C1 segment of cervical spinal cord (tissue), 14 donors: Measurements from ENCODE around the gene TERT.
"Not testable (repeated sequence)": the region's sequence is repeated elsewhere in the genome, so short reads cannot be mapped to it uniquely, and the experiment has no call there.

Experiments used
- DNase-seq, 14 donors: peaks; one replicate each; lab custom pipeline; 2025; lab: John Stamatoyannopoulos, UW

TERT gene

GRCh38 chr5:1278656-1279442 is 16.0 kb downstream of the TERT start:
- no peak for DNase-seq

GRCh38 chr5:1278216-1278615 is 16.7 kb downstream of the TERT start:
- DNase-seq = no peak

DNA sequence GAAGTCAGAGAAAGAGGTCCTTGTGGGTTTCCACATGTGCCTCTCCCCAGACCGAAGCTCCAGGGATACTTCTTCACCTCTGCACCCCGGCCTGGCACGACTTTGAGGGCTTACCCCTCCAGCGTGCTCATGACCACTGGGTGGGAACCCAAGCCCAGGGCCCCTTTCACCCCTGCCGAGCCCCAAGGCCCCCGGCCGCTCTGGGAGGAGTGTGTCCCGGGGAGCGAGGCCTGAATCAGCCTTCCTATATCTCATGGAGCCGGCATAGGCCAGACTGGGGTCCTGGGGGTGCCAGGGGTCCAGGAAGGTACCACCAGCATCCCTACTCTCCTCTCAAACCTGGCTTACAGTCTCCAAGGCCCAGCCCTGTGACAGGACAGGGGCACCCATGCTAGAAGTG is 17.1 kb downstream of the TERT start:
- DNase-seq = no peak

GRCh38 chr5:1277331-1277730 is 17.5 kb downstream of the TERT start:
- no peak for DNase-seq

DNA sequence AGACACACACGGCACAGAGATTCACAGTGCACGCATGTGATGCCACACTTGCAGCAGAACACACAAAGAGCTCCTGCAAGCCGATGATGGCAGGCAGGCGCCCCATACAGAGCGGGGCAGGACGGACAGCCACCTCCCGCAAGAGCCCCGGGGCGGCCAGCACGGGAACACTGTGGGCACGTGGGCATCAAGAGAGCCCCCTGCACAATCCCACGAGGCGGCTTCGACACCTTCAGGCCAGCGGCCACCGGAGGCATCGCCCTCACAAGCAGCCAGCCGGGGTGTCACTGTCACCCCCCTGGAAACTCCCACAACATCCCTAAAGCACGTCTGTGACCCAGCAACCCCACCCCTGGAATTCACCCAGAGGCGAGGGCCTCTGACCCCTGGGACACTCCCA is 17.9 kb downstream of the TERT start:
- no peak for DNase-seq

- DNase-seq = not testable (repeated sequence)
Measured at GRCh38 chr5:1275397-1276391, 19.2 kb downstream of the TERT start.

DNA sequence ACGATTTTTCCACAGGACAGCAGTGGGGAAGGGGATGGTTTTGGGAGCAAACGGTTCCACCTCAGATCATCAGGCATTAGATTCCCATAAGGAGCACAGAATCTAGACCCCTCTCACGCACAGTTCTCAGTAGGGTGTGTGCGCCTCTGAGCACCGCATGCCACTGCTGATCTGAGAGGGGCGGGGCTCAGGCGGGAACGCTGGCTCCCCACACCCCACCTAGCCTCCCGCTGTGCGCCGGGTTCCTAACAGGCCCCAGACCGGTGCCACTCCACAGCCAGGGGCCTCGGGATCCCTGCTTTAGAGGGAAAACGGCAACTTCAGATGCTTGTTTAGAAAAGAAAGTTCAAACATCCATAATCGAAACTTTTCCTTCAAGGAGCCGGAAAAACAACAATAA is 20.4 kb downstream of the TERT start:
- DNase-seq = no peak

- no peak for DNase-seq
Measured at GRCh38 chr5:1273745-1274144, 21.1 kb downstream of the TERT start.

DNA sequence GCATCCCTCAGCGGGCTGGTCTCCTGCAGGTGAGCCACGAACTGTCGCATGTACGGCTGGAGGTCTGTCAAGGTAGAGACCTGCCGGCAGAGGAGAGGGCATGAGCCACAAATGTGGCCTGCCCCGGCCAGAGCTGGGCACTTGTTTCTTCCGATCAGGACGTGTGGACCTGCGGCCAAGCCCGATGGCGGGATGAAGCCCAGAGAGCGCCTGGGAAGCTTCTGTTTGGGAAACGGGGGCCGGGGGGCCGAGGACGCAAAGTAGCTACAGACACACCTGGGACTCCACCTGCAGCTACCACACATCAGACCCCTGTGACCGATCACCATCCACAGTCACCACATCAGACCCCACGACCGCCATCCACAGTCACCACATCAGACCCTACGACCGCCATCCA is 22.7 kb downstream of the TERT start:
- no peak for DNase-seq

- no peak for DNase-seq
Measured at GRCh38 chr5:1270933-1271914, 23.6 kb downstream of the TERT start.

- DNase-seq = no peak
Measured at GRCh38 chr5:1270426-1270825, 24.4 kb downstream of the TERT start.

GRCh38 chr5:1268666-1269065 is 26.2 kb downstream of the TERT start:
- no peak for DNase-seq

GRCh38 chr5:1268056-1268455 is 26.8 kb downstream of the TERT start:
- no peak for DNase-seq

DNA sequence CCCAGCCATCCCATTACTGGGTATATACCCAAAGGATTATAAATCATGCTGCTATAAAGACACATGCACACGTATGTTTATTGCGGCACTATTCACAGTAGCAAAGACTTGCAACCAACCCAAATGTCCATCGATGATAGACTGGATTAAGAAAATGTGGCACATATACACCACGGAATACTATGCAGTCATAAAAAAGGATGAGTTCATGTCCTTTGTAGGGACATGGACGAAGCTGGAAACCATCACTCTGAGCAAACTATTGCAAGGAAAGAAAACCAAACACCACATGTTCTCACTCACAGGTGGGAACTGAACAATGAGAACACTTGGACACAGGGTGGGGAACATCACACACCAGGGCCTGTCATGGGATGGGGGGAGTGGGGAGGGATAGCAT is 27.4 kb downstream of the TERT start:
- not testable (repeated sequence) for DNase-seq

DNA sequence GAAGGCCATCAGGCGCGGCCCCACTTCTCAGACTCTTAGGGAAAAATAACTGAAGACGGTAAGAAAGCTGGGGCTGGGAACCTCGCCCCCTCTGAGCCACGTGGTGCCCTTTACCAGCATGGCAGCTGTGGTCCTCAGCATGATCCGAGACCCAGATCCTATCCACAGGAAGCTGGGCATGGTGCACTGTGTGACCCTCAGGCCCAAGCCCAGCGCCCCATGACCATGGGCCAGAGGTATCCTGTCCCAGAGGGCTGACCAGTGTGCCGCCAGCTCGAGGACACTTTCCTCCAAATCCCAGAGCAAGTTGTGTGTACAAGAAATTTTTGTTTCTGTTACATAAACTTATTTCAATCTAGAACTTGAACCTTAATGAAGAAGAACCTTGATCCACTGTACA is 28.1 kb downstream of the TERT start:
- DNase-seq = no peak

- no peak for DNase-seq
Measured at GRCh38 chr5:1265461-1266455, 29.1 kb downstream of the TERT start.

DNA sequence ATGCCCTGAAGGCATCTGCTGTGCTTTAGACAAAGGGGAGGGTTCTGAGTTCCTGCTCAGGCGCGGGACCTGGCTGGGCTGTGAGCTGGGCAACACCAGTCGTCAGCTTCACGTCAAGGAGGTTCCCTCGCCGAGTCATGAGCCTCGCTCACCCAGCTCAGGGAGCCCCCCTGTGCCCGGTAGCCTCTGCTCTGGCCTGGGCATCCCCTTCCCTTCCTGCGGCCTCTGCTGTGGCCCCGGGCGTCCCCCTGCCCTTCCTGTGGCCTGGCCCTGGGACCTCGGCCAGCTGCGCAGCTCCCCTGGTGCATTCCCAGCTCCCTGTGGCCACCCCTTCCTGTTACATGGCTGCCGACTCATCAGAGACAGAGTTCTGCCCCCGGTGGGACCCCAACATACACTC is 29.8 kb downstream of the TERT start:
- DNase-seq = no peak

DNA sequence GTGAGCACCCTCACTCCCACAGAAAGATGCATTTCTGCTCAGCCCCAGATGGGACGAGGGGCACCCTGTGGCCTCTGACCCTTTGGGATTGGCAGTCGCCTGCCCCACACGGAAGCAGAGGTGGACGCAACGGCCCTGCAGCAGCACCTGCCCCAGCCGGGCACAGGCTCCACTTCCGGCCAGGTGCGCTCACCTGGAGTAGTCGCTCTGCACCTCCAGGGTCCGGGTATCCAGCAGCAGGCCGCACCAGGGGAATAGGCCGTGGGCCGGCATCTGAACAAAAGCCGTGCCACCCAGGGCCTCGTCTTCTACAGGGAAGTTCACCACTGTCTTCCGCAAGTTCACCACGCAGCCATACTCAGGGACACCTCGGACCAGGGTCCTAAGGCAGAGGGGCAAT is 30.7 kb downstream of the TERT start:
- no peak for DNase-seq

DNA sequence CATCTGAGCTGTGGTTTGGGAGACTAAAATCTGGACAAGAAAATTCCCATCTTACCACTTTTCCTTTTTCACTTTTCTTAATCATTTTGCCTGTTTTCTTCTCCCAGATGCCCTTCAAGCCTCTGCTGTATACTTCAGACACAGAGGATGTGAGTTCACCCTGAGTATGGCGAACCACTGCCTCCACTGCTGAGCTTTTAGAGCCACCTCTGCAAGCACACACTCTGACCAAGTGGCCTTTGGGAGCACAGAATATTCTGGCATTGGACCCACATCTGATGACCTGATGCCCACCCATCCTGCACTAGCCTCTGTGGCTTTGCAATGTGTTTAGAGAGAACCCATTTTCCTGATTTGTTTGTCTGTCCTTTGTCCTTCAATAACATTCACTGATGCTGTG is 32.5 kb downstream of the TERT start:
- no peak for DNase-seq

GRCh38 chr5:1261643-1262042 is 33.2 kb downstream of the TERT start:
- no peak for DNase-seq
